Stimulated activated CD8-positive, alpha-beta memory T cell treated with anti-CD3 and anti-CD28 coated beads, Interleukin-15, amount 100 ng/mL, for 4 hours (primary cell): ENCODE measurements around the gene GEMIN2.
"Not testable (repeated sequence)": the region's sequence is repeated elsewhere in the genome, so short reads cannot be mapped to it uniquely, and the experiment has no call there.

Source experiments
- DNase-seq, 2 donors: peaks; one replicate each; pipeline ENCODE4 v3.0.0-alpha.2; 2020; ENCODE audit warnings: low read depth in 2 of 2

Gene GEMIN2

GRCh38 chr14:39114073-39114838, at the start of gene GEMIN2:
TSS of gene GEMIN2 (plus strand) at chr14:39114323. CDS start at chr14:39114339, 16 bp downstream.
- peak; percentile 85 to 90 for DNase-seq

- not testable (repeated sequence) for DNase-seq
These were observed 44.8 kb upstream of the GEMIN2 start for GRCh38 chr14:39069169-39069805.

GRCh38 chr14:39069923-39070322, 44.2 kb upstream of the GEMIN2 start:
- no peak for DNase-seq

- DNase-seq: no peak
These were observed 43.0 kb upstream of the GEMIN2 start for GRCh38 chr14:39071096-39071495.

- DNase-seq: no peak
These were observed 33.2 kb upstream of the GEMIN2 start for GRCh38 chr14:39080886-39081285.

- no peak for DNase-seq
These were observed 31.0 kb upstream of the GEMIN2 start for GRCh38 chr14:39083127-39083526.

- no peak for DNase-seq
These were observed 28.2 kb upstream of the GEMIN2 start for GRCh38 chr14:39085933-39086332.

GRCh38 chr14:39087493-39087892, 26.6 kb upstream of the GEMIN2 start:
- DNase-seq: no peak

- DNase-seq: no peak
These were observed 23.5 kb upstream of the GEMIN2 start for GRCh38 chr14:39090548-39091111.

- DNase-seq: no peak
These were observed 22.4 kb upstream of the GEMIN2 start for GRCh38 chr14:39091716-39092115.

GRCh38 chr14:39094515-39094914, 19.6 kb upstream of the GEMIN2 start:
- DNase-seq: no peak

- no peak for DNase-seq
These were observed 17.0 kb upstream of the GEMIN2 start for GRCh38 chr14:39097159-39097558.

- DNase-seq: not testable (repeated sequence)
These were observed 14.9 kb upstream of the GEMIN2 start for GRCh38 chr14:39099215-39099614.

GRCh38 chr14:39099748-39100147, 14.4 kb upstream of the GEMIN2 start:
- no peak for DNase-seq

GRCh38 chr14:39102265-39102968, 11.7 kb upstream of the GEMIN2 start:
- DNase-seq: no peak

GRCh38 chr14:39102969-39103957, 10.9 kb upstream of the GEMIN2 start, which contains the start of gene SEC23A:
TSS of gene SEC23A (minus strand) at chr14:39103235. CDS start at chr14:39096118, 7,117 bp downstream.
- DNase-seq: peak; percentile 62 to 64

GRCh38 chr14:39104078-39104801, 9.9 kb upstream of the GEMIN2 start:
- not testable (repeated sequence) for DNase-seq

GRCh38 chr14:39107591-39107996, 6.5 kb upstream of the GEMIN2 start:
- no peak for DNase-seq

GRCh38 chr14:39108791-39109190, 5.3 kb upstream of the GEMIN2 start:
- no peak for DNase-seq
